Cardiac atrium fibroblast (primary cell): ENCODE data around the gene OR1B1. TPM values are rescaled to one million over a fixed set of nuclear protein-coding genes. Genes with fewer than 3 reads are reported as not detected.

ENCODE experiments used
- total RNA-seq: library from RNA; depleted of rRNA; stranded (reverse); fragments of >200 nt; gene quantifications from 2 replicates; pipeline ENCODE4 v1.2.3, GENCODE V29; 2015

The OR1B1 gene
- not detected in 2 replicates for total RNA-seq

GRCh38 chr9:122657527-122657926 lies at the start of gene OR1B1:
TSS of gene OR1B1 (minus strand) at chr9:122657627.

DNA sequence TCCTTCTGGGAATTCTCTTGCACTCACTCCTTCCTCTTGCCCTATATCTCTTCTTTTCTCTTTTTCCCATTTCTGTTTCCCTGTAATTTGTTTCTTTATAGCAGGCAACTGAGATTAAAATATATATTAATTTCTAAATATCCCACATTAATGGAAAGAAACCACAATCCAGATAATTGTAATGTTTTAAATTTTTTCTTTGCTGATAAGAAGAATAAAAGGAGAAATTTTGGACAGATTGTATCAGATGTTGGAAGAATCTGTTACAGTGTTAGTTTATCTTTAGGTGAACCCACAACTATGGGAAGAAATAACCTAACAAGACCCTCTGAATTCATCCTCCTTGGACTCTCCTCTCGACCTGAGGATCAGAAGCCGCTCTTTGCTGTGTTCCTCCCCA lies 4.0 kb upstream of the OR1B1 start, which contains the start of gene OR1L1:
Gene OR1L1, plus strand, starts transcription at position 301 of the 400 bp plus-strand sequence. Its CDS starts 0 bp downstream, at position 301.

GRCh38 chr9:122614362-122614761 lies 43.1 kb downstream of the OR1B1 start, which contains the start of gene OR1Q1:
TSS of gene OR1Q1 (plus strand) at chr9:122614738. CDS start at chr9:122614738, 0 bp downstream.

GRCh38 chr9:122583284-122583683 lies 74.1 kb downstream of the OR1B1 start, which contains the start of gene OR1L8:
TSS of gene OR1L8 (minus strand) at chr9:122583384. CDS start at chr9:122568477, 14,907 bp downstream.

Other genes with a start within 250 kb of the OR1B1 start
- not detected in 2 replicates for gene OR1J1, start 179.7 kb downstream of the OR1B1 start, total RNA-seq
- gene OR1J2, start 146.8 kb downstream of the OR1B1 start, total RNA-seq = not detected in 2 replicates
- gene OR1J4, start 138.5 kb downstream of the OR1B1 start, total RNA-seq = not detected in 2 replicates
- gene OR1N1, start 130.3 kb downstream of the OR1B1 start, total RNA-seq = not detected in 2 replicates
- not detected in 2 replicates for gene OR1N2, start 104.5 kb downstream of the OR1B1 start, total RNA-seq
- not detected in 2 replicates for gene OR1L8, start 74.2 kb downstream of the OR1B1 start, total RNA-seq
- not detected in 2 replicates for gene OR1Q1, start 42.9 kb downstream of the OR1B1 start, total RNA-seq
- gene OR1L1, start 4.1 kb upstream of the OR1B1 start, total RNA-seq = not detected in 2 replicates
- not detected in 2 replicates for gene OR1L3, start 17.5 kb upstream of the OR1B1 start, total RNA-seq
- gene OR1L4, start 66.4 kb upstream of the OR1B1 start, total RNA-seq = not detected in 2 replicates
- not detected in 2 replicates for gene OR1L6, start 84.7 kb upstream of the OR1B1 start, total RNA-seq
- gene OR5C1, start 131.3 kb upstream of the OR1B1 start, total RNA-seq = not detected in 2 replicates
- not detected in 2 replicates for gene OR1K1, start 142.5 kb upstream of the OR1B1 start, total RNA-seq
- gene PDCL, start 171.0 kb upstream of the OR1B1 start, total RNA-seq = 14.6 and 18.1 TPM in 2 replicates
- 26.7 and 34.8 TPM in 2 replicates for gene RC3H2, start 247.7 kb upstream of the OR1B1 start, total RNA-seq